Epithelial cell of proximal tubule (primary cell): ENCODE results near the gene FAM3B. TPM values are rescaled to one million over a fixed set of nuclear protein-coding genes. Genes with fewer than 3 reads are reported as not detected.

Experiments used
- DNase-seq: peaks from one replicate; pipeline ENCODE4 v3.0.0-alpha.2; 2011; ENCODE audit warnings: low read depth
- H3K4me3 ChIP-seq: 2 replicates; pipeline ENCODE4 v1.5.1; 2011; ENCODE audit warnings: low read depth, mild to moderate bottlenecking, low read length
- total RNA-seq: library from RNA; depleted of rRNA; stranded (reverse); fragments of >200 nt; gene quantifications from 2 replicates; pipeline ENCODE4 v1.2.3, GENCODE V29; 2015
- TF ChIP-seq, protein P1 (sequence below): conservative IDR thresholded peaks from 2 replicates; pipeline ENCODE4 v1.5.1; 2012; ENCODE audit warnings: low read depth, mild to moderate bottlenecking, low read length

FAM3B gene, protein sequence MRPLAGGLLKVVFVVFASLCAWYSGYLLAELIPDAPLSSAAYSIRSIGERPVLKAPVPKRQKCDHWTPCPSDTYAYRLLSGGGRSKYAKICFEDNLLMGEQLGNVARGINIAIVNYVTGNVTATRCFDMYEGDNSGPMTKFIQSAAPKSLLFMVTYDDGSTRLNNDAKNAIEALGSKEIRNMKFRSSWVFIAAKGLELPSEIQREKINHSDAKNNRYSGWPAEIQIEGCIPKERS
- 0.35 and 0.51 TPM in 2 replicates for total RNA-seq

- no peak for DNase-seq
- no peak within 1 kb of the TSS for H3K4me3 ChIP-seq
- TF ChIP-seq, protein P1, sequence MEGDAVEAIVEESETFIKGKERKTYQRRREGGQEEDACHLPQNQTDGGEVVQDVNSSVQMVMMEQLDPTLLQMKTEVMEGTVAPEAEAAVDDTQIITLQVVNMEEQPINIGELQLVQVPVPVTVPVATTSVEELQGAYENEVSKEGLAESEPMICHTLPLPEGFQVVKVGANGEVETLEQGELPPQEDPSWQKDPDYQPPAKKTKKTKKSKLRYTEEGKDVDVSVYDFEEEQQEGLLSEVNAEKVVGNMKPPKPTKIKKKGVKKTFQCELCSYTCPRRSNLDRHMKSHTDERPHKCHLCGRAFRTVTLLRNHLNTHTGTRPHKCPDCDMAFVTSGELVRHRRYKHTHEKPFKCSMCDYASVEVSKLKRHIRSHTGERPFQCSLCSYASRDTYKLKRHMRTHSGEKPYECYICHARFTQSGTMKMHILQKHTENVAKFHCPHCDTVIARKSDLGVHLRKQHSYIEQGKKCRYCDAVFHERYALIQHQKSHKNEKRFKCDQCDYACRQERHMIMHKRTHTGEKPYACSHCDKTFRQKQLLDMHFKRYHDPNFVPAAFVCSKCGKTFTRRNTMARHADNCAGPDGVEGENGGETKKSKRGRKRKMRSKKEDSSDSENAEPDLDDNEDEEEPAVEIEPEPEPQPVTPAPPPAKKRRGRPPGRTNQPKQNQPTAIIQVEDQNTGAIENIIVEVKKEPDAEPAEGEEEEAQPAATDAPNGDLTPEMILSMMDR: no peak
Measured at GRCh38 chr21:41316200-41317062, at the start of gene FAM3B. FAM3B (plus strand) TSS chr21:41316801; CDS start chr21:41316880, 79 bp downstream.

GRCh38 chr21:41267346-41267745, 49.3 kb upstream of the FAM3B start:
- H3K4me3 ChIP-seq: no peak overlapping the region
- DNase-seq: no peak
- TF ChIP-seq, protein P1: no peak

DNA sequence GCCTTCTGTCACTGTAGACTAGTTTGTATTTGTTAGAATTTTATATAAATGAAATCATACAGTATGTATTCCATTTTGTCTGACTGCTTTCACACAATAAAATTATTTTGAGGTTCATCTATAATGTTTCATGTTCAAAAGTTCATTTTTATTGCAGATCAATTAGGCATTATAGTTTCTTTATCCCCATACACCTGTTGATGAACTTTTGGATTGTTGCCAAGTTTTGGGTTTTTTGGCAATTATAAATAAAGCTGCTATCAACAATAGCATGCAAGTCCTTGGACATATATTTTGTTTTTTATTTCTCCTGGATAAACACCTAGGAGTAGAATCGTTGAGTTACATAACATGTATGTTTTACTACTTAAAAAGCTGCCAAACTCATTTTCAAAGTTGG, 47.1 kb upstream of the FAM3B start:
- TF ChIP-seq, protein P1: no peak
- no peak for DNase-seq
- no peak overlapping the region for H3K4me3 ChIP-seq

DNA sequence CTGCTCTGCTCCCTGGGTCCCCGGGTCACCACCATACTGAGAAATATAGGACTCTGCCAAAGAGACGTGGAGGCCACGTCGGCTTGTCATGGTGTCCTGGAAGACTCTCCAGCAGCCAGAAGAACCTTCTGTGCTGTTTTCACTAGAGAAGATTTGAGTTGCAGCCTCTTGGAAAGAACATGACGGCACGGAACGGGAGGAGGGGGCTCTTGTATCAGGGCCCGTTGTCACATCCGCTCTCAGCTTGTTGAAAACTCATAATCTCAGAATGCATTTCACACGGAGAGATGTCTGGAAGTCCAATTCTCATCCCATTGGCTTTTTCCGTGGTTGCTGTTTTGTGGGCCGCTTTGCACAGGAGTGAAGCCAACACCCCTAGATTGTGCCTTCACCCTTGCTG, 39.4 kb upstream of the FAM3B start:
- TF ChIP-seq, protein P1: no peak
- no peak overlapping the region for H3K4me3 ChIP-seq
- no peak for DNase-seq

DNA sequence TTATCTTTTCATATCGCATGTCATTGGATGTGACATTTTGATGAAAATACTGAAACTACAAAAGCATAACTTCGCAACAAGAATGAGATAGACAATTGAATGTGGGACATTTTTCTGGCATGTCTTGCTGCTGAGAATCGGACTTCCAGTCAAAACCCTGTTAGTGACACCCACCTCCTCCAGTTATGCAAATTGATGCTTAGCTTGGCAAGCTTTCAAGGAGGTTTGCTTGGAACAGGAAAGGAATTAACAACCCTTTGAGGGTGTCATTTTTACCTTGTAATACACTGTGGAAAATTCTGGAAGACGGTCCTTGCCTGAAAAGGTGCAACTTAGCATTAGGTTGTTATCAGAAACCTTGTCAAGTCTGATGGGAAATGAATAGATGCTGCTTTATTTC, 38.8 kb upstream of the FAM3B start:
- DNase-seq: no peak
- TF ChIP-seq, protein P1: no peak
- no peak overlapping the region for H3K4me3 ChIP-seq

- TF ChIP-seq, protein P1: no peak
- DNase-seq: no peak
- no peak overlapping the region for H3K4me3 ChIP-seq
Measured at GRCh38 chr21:41280115-41280919, 36.3 kb upstream of the FAM3B start.
